ENCODE results near the gene NHERF1.

The NHERF1 gene

GRCh38 chr17:74769856-74770497, 21.5 kb downstream of the NHERF1 start:
- no peak for TF ChIP-seq CTCF (IDR thresholded peaks at IDR 0.05; ENCODE audit: extremely low read depth, missing control alignments)
- no peak for DNase-seq (ENCODE audit: low spot score)

GRCh38 chr17:74770498-74771318, 22.3 kb downstream of the NHERF1 start:
- TF ChIP-seq CTCF (IDR thresholded peaks at IDR 0.05; ENCODE audit: extremely low read depth, missing control alignments), result peak; percentile 96
- DNase-seq (ENCODE audit: low spot score), result peak; percentile 76

GRCh38 chr17:74771319-74771914, 23.0 kb downstream of the NHERF1 start:
- no peak for TF ChIP-seq CTCF (IDR thresholded peaks at IDR 0.05; ENCODE audit: extremely low read depth, missing control alignments)
- DNase-seq (ENCODE audit: low spot score), result no peak

- DNase-seq (ENCODE audit: low spot score), result no peak
- TF ChIP-seq CTCF (IDR thresholded peaks at IDR 0.05; ENCODE audit: extremely low read depth, missing control alignments), result no peak
Measured at GRCh38 chr17:74772053-74772452, 23.6 kb downstream of the NHERF1 start.

- TF ChIP-seq CTCF (IDR thresholded peaks at IDR 0.05; ENCODE audit: extremely low read depth, missing control alignments), result no peak
- DNase-seq (ENCODE audit: low spot score), result no peak
Measured at GRCh38 chr17:74773414-74773813, 25.0 kb downstream of the NHERF1 start.

- no peak for DNase-seq (ENCODE audit: low spot score)
- TF ChIP-seq CTCF (IDR thresholded peaks at IDR 0.05; ENCODE audit: extremely low read depth, missing control alignments), result no peak
Measured at GRCh38 chr17:74773871-74774286, 25.5 kb downstream of the NHERF1 start.
